Activated CD8-positive, alpha-beta memory T cell treated with anti-CD3 and anti-CD28 coated beads for 48 hours (primary cell): ENCODE results near the gene GOLGA6L7.
"Not testable (repeated sequence)": the region's sequence is repeated elsewhere in the genome, so short reads cannot be mapped to it uniquely, and the experiment has no call there.

Experiments used
- DNase-seq, 3 experiments: peaks; one replicate each; pipeline ENCODE4 v3.0.0-alpha.2; 2020; ENCODE audit warnings: low read depth in 2 of 3, low spot score in 2 of 3

The GOLGA6L7 gene

DNA sequence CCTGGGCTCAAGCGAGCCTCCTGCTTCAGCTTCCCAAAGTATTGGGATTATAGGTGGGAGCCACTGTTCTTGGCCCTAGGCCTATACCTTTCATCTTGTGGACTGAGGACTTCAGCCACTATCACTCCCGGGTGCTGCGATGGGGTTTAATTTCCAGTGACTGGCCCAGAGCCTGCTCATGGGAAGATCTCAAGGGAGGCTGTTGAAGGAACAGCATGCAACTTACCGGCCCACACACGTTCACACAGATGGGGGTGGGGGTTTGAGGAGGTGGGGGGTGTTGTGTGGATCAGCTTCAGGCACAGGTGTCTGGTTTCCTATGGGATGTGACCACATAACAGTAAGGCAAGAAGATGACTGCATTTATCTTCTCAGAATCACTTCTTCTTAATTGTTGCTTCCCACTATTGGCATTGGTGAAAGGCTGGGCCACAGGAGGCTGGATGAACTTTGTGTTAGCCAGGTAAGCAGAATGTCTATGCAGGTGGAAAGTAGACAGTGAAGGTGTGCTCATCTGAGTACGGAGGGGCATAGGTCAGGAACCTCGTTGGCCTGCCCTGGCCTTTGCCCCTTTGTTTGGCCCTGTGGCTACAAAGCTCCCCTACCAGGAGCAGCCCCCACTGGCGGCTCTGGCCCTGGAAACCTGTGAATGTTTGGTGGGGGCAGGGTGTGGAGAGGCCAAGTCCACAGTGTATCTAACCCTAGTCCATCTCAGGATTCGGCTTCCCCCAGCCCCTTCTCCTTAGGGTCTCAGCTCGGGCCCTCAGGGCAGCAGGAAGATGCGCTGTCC is 35.9 kb upstream of the GOLGA6L7 start:
- DNase-seq, result no peak

- DNase-seq, result no peak
These were observed 33.2 kb upstream of the GOLGA6L7 start for GRCh38 chr15:28881600-28881999.

DNA sequence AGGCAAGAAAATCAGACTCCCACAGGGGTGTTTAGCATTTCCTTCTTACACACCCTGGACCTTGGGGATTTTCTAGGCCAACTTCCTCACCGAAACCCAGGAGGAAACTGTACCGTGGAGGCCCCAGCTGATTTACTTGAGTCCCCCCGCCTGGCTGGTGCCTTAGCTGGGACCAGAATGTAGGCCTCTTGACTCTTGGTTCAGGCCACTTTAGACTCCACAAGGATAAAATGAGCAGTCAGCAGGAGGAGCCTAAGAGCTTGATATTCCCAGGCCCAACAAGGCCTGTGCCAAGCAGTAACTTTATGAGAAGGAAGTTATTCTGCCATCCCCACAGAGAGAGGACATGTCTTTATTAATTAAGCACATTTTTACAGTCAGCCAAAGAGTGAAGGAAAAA is 32.7 kb upstream of the GOLGA6L7 start:
- no peak for DNase-seq

GRCh38 chr15:28880680-28881079 is 32.2 kb upstream of the GOLGA6L7 start:
- no peak for DNase-seq

GRCh38 chr15:28879551-28879950 is 31.1 kb upstream of the GOLGA6L7 start:
- DNase-seq, result no peak

DNA sequence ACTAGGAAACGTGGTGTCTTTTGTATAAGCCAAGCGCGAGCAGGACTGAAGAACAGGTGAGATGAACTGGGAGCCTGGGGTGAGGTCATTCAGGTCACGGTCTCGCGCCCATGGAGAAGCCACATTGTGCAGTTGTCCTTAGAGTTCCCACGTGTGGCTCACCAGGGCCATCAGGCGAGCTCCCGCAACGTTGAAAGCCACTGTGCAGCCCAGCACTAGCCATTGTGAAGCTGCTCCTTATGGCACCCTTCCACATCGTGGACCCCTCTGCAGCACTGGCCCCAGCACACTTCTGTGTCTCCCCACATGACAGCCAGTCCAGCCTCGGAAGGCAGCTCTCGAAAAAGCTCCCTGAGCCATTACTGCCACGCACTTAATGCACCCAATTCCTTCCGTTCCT is 29.8 kb upstream of the GOLGA6L7 start:
- DNase-seq, result no peak

- DNase-seq, result no peak
These were observed 28.4 kb upstream of the GOLGA6L7 start for GRCh38 chr15:28876845-28877185.

DNA sequence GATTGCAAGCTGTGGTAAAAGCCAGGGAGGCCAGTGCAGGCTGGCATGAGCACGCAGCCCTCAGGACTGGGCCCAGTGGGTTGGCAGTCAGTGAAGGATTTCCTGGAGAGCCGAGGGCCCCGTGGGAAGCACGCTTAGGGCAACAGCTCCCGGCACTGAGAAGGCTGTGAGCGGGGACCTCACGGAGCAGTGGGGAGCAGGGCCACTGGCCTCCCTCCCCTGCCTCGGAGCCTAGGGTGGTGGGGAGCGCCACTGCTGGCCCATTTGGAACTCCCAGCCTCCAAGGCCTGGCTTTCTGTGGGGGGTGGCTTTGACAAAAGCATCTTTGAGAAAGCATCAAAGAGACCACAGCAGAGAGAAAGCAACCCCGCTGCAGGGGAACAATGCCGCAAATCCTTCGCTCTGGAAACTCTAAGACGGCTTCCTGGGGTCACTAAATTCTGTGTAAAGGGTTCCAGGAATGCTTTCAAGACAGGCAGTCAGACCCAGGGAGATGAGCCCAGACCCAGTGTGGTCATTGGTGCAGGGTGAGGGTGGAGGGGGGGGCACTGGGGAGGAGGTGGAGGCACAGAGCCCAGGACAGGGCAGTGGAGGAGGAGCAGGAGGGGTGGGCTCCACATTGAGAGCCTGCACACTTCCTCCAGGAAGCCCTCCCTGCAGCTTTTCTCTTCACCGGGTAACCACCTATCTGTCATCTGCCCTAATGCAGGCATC is 27.8 kb upstream of the GOLGA6L7 start:
- no peak for DNase-seq

GRCh38 chr15:28875461-28876000 is 27.1 kb upstream of the GOLGA6L7 start:
- no peak for DNase-seq

DNA sequence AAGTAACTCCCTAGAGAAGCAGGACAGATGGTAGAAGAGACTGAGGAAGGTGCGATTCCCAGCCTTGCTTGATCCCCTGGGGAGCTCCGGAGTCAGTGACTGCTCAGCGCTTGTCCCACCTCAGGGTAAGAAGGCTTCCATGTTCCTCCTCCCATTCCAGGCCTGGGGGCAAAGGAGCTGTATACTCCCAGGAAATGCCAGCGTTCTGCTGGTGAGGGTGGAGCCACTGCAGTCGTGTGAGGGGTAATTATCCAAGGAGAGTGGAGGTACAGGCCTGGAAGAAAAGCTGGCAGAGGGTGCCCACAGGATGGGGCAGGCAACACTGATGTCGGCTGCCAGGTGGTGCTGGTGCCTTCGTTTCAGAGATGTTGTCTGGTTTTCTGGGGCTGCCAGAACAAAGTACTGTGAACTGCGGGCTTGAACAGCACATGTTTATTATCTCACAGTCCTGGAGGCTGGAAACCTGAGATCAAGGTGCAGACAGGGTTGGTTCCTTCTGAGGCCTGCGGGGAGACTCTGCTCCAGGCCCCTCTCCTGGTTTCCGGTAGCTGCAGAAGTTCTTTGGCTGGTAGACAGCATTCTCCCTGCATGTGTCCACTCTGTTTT is 25.2 kb upstream of the GOLGA6L7 start:
- no peak for DNase-seq

- no peak for DNase-seq
These were observed 24.6 kb upstream of the GOLGA6L7 start for GRCh38 chr15:28873006-28873405.

DNA sequence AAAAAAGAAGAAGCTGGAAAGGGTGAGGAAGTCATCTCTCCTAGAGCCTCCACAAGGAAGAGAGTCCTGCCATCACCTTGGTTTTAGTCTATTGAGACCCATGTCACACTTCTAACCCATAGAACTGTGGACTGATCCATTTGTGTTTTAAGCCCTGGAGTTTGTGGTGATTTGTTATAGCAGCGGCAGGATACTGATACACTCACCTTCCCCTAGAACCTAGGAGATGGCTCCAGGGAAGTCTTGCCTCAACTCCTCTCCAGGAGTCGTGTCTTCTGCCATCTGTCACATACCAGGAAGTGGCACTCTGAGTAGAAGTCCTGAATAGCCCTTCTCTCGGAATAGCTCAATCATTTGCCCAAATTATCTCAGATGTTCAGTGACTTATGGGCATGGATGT is 22.7 kb upstream of the GOLGA6L7 start:
- DNase-seq, result no peak

DNA sequence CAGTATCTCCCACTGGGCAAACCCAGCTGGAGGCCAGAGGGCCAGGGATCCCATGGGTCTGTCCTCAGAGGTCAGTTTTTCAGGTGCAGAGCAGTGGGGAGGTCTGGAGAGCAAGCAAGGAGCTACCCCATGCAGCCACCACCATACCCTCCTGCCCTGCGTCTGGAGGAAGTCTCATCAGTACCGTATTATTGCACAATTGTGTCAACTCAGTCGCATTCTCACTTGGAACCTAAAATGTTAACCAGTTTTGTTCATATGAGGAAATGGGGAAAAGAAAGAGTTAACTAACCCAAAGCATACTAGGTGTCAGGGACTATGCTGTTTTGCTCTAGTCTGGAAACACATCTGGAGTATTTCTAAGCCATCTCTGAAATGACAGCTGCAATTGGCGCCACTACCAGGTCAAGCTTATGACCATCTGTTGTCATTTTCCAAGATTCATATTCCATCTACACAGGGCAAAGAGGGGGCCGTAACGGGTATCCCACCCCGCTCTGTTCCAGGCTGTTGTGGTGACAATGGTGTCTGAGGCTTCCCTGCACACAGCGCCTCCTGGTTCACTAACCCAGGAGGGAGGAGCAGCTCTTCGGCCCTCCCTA is 20.4 kb upstream of the GOLGA6L7 start:
- DNase-seq, result no peak

GRCh38 chr15:28861589-28862293 is 13.3 kb upstream of the GOLGA6L7 start:
- DNase-seq, result not testable (repeated sequence)

- no peak for DNase-seq
These were observed 12.6 kb upstream of the GOLGA6L7 start for GRCh38 chr15:28861031-28861534.

GRCh38 chr15:28854578-28854977 is 6.1 kb upstream of the GOLGA6L7 start:
- DNase-seq, result not testable (repeated sequence)

GRCh38 chr15:28853654-28854053 is 5.2 kb upstream of the GOLGA6L7 start:
- DNase-seq, result not testable (repeated sequence)

- DNase-seq, result not testable (repeated sequence)
These were observed 1.3 kb upstream of the GOLGA6L7 start for GRCh38 chr15:28849766-28850165.

GRCh38 chr15:28849271-28849670 is 827 bp upstream of the GOLGA6L7 start:
- DNase-seq, result not testable (repeated sequence)

- DNase-seq, result not testable (repeated sequence)
These were observed 485 bp downstream of the GOLGA6L7 start for GRCh38 chr15:28847959-28848358.

GRCh38 chr15:28847247-28847646 is 1.2 kb downstream of the GOLGA6L7 start:
- DNase-seq, result not testable (repeated sequence)
